Neural cell (in vitro differentiated cells): ENCODE results near the gene NT5DC4. TPM values are rescaled to one million over a fixed set of nuclear protein-coding genes. Genes with fewer than 3 reads are reported as not detected.
"Not testable (repeated sequence)": the region's sequence is repeated elsewhere in the genome, so short reads cannot be mapped to it uniquely, and the experiment has no call there.

Experiments used
- H2AFZ ChIP-seq: fragments of 200-600, 300-800 bp; sonication (generic), shearing (Covaris generic); 2 replicates; pipeline ENCODE4 v1.6.0; 2014; ENCODE audit warnings: low read depth, mild to moderate bottlenecking, antibody characterized with exemption, low read length, moderate library complexity
- H3F3A ChIP-seq: fragments of 200-600 bp; shearing (Covaris generic); 2 replicates; pipeline ENCODE4 v1.6.1; 2016; ENCODE audit warnings: mild to moderate bottlenecking, moderate library complexity, mixed read lengths, antibody characterized with exemption, low read length; ENCODE audit not compliant: insufficient read depth, poor library complexity, severe bottlenecking
- H3K27ac ChIP-seq: fragments of 200-600, 300-800 bp; sonication (generic), shearing (Covaris generic); 2 replicates; pipeline ENCODE4 v1.5.1; 2014; ENCODE audit warnings: mild to moderate bottlenecking, low read length, moderate library complexity
- H3K27me3 ChIP-seq: fragments of 300-800, 200-600 bp; sonication (generic), shearing (Covaris generic); 2 replicates; pipeline ENCODE4 v1.6.0; 2014; ENCODE audit warnings: mild to moderate bottlenecking, low read depth, low read length, moderate library complexity; ENCODE audit not compliant: insufficient read depth
- H3K36me3 ChIP-seq: fragments of 300-800, 200-600 bp; sonication (generic), shearing (Covaris generic); 2 replicates; pipeline ENCODE4 v1.5.1; 2014; ENCODE audit warnings: mild to moderate bottlenecking, antibody characterized with exemption, low read length, moderate library complexity; ENCODE audit not compliant: insufficient read depth
- H3K4me2 ChIP-seq: fragments of 300-800, 200-600 bp; sonication (generic), shearing (Covaris generic); 2 replicates; pipeline ENCODE4 v1.6.0; 2014; ENCODE audit warnings: mild to moderate bottlenecking, low read length
- H3K4me3 ChIP-seq: fragments of 300-800, 200-600 bp; sonication (generic), shearing (Covaris generic); 2 replicates; pipeline ENCODE4 v1.5.1; 2014; ENCODE audit warnings: mild to moderate bottlenecking, low read length, moderate library complexity
- H3K79me2 ChIP-seq: fragments of 200-600 bp; shearing (Covaris generic); replicated peaks from 2 replicates; pipeline ENCODE4 v1.6.0; 2014; ENCODE audit warnings: mild to moderate bottlenecking, low read length, moderate library complexity; ENCODE audit not compliant: insufficient read depth
- H3K9ac ChIP-seq: fragments of 300-800, 200-600 bp; sonication (generic), shearing (Covaris generic); 2 replicates; pipeline ENCODE4 v1.6.1; 2016; ENCODE audit warnings: mild to moderate bottlenecking, low read length, mixed read lengths
- H3K9me2 ChIP-seq: fragments of 200-600 bp; shearing (Covaris generic); 2 replicates; pipeline ENCODE4 v1.6.1; 2016; ENCODE audit warnings: mild to moderate bottlenecking, low read length, mixed read lengths; ENCODE audit not compliant: insufficient read depth
- H3K9me3 ChIP-seq: fragments of 200-600, 300-800 bp; sonication (generic), shearing (Covaris generic); 2 replicates; pipeline ENCODE4 v1.6.1; 2016; ENCODE audit warnings: mild to moderate bottlenecking, mixed run types, low read length, moderate library complexity, mixed read lengths
- H4K20me1 ChIP-seq: fragments of 200-600 bp; shearing (Covaris generic); 2 replicates; pipeline ENCODE4 v1.6.1; 2016; ENCODE audit warnings: mild to moderate bottlenecking, mixed run types; ENCODE audit not compliant: insufficient read depth
- EP300 ChIP-seq: fragments of 450-650 bp; conservative IDR thresholded peaks from 2 replicates; pipeline ENCODE4 v1.6.1; 2014; ENCODE audit warnings: antibody characterized with exemption, mild to moderate bottlenecking, moderate library complexity; ENCODE audit not compliant: poor library complexity, severe bottlenecking
- EZH2 ChIP-seq: fragments of 200-600, 300-800 bp; shearing (Covaris generic), sonication (generic); IDR thresholded peaks from 2 replicates; pipeline ENCODE4 v1.6.1; 2014; ENCODE audit warnings: antibody characterized with exemption, low read length, borderline replicate concordance, mild to moderate bottlenecking; ENCODE audit not compliant: insufficient read depth, poor library complexity, severe bottlenecking
- MXI1 ChIP-seq: fragments of 450-650 bp; conservative IDR thresholded peaks from 2 replicates; pipeline ENCODE4 v1.6.1; 2014; ENCODE audit warnings: antibody characterized with exemption, mild to moderate bottlenecking; ENCODE audit not compliant: poor library complexity, severe bottlenecking
- POLR2AphosphoS5 ChIP-seq: IDR thresholded peaks from 2 replicates; pipeline ENCODE4 v1.6.1; 2012
- RAD21 ChIP-seq: fragments of 450-650 bp; conservative IDR thresholded peaks from 2 replicates; pipeline ENCODE4 v1.6.1; 2014; ENCODE audit warnings: antibody characterized with exemption, mild to moderate bottlenecking, moderate library complexity
- REST ChIP-seq: IDR thresholded peaks from 2 replicates; pipeline ENCODE4 v1.6.1; 2012; ENCODE audit warnings: borderline replicate concordance
- SMC3 ChIP-seq: fragments of 450-650 bp; conservative IDR thresholded peaks from 2 replicates; pipeline ENCODE4 v1.6.1; 2014; ENCODE audit warnings: antibody characterized with exemption, mild to moderate bottlenecking, moderate library complexity; ENCODE audit not compliant: poor library complexity
- TAF1 ChIP-seq: IDR thresholded peaks from 2 replicates; pipeline ENCODE4 v1.6.1; 2012; ENCODE audit warnings: low read depth
- polyA plus RNA-seq: library from polyadenylated mRNA; depleted of rRNA; stranded (reverse); fragments of >200 nt; gene quantifications from 2 replicates; pipeline ENCODE4 v1.2.3, GENCODE V29; 2014
- TF ChIP-seq, protein P1 (sequence below): fragments of 450-650 bp; IDR thresholded peaks from 2 replicates; pipeline ENCODE4 v1.5.1; 2014; ENCODE audit warnings: antibody characterized with exemption, mild to moderate bottlenecking, moderate library complexity; ENCODE audit not compliant: poor library complexity, severe bottlenecking

Gene NT5DC4
- polyA plus RNA-seq, 1 donor from 2014 or later: not detected

DNA sequence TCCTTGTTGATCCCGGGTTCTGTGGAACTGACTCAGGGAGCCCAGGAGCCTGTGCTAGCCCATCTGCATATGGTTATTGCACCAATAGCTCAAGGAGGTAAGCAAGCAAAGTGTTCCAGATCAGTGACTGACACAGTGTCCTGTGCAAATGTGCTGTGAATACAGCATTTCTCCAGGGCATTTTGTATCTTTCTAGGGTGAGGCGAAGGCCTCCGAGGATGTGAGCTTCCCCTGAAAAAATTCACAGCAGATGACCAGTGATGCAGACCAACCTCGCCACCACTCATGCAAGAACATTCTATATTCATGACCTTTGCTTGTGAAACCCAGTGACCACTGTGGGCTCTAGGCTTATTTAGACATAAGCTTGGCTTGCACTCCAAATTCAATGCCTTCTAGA, 15.2 kb upstream of the NT5DC4 start:
- H3K9ac ChIP-seq: no peak overlapping the region
- no peaks in the 10 kb centered on the region for H4K20me1 ChIP-seq
- no peak overlapping the region for H3K4me3 ChIP-seq
- no peaks in the 10 kb centered on the region for H3K9me2 ChIP-seq
- no peaks in the 10 kb centered on the region for H3K9me3 ChIP-seq
- H3F3A ChIP-seq: no peaks in the 10 kb centered on the region
- TF ChIP-seq MXI1 (no peak), REST (no peak), EP300 (no peak), RAD21 (no peak), TAF1 (no peak)
- no peaks in the 10 kb centered on the region for H3K36me3 ChIP-seq
- H3K79me2 ChIP-seq: no peaks in the 10 kb centered on the region
- no peak overlapping the region for H3K27ac ChIP-seq
- no peak overlapping the region for H2AFZ ChIP-seq
- H3K27me3 ChIP-seq: no peaks in the 10 kb centered on the region
- no peak overlapping the region for H3K4me2 ChIP-seq

DNA sequence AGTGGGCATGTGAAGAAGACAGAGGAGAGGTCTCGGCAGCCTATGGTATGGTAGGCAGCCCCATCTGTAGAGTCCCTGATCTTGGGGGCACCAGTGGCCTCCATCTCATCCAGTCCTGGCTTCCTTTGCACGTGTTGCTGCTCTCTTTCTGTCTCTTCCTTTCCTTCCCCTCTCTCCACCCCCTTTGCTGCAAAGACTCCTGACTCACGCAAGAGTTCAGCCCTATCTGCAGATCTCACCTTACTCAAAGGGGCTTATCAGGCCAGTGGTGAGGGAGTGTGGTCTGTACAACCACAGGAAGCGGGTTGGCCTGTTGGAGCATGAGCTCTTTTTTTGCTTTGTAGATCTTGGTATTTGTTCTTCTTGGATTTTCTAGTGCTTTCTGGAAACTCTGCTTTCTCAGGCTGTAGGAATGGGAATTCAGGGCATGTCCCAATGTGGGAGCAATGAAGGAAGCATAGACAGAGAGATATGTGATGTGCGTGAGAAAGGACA, 14.6 kb upstream of the NT5DC4 start:
- Histone ChIP-seq H3K79me2 (no peaks in the 10 kb centered on the region), H3F3A (no peaks in the 10 kb centered on the region), H2AFZ (no peak overlapping the region), H3K27ac (no peak overlapping the region), H3K27me3 (no peaks in the 10 kb centered on the region), H3K9ac (no peak overlapping the region), H3K4me3 (no peak overlapping the region), H3K4me2 (no peak overlapping the region), H3K9me3 (no peaks in the 10 kb centered on the region), H3K9me2 (no peaks in the 10 kb centered on the region), H4K20me1 (no peaks in the 10 kb centered on the region), H3K36me3 (no peaks in the 10 kb centered on the region)
- TF ChIP-seq MXI1 (no peak), SMC3 (no peak), EP300 (no peak), RAD21 (no peak), POLR2AphosphoS5 (no peak), REST (no peak), EZH2 (no peak), TAF1 (no peak)
- TF ChIP-seq, protein P1, sequence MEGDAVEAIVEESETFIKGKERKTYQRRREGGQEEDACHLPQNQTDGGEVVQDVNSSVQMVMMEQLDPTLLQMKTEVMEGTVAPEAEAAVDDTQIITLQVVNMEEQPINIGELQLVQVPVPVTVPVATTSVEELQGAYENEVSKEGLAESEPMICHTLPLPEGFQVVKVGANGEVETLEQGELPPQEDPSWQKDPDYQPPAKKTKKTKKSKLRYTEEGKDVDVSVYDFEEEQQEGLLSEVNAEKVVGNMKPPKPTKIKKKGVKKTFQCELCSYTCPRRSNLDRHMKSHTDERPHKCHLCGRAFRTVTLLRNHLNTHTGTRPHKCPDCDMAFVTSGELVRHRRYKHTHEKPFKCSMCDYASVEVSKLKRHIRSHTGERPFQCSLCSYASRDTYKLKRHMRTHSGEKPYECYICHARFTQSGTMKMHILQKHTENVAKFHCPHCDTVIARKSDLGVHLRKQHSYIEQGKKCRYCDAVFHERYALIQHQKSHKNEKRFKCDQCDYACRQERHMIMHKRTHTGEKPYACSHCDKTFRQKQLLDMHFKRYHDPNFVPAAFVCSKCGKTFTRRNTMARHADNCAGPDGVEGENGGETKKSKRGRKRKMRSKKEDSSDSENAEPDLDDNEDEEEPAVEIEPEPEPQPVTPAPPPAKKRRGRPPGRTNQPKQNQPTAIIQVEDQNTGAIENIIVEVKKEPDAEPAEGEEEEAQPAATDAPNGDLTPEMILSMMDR: no peak

DNA sequence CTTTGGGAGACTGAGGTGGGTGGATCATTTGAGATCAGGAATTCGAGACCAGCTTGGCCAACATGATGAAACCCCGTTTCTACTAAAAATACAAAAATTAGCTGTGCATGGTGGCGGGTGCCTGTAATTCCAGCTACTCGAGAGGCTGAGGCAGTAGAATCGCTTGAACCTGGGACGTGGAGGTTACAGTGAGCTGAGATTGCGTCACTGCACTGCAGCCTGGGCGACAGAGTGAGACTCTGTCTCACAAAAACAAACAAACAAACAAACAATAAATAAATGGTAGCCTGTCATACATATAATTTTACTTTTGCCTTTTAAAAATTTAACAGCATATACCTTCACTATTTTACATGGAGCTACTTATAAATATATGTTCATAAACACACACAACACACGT, 13.9 kb upstream of the NT5DC4 start:
- H3K27ac ChIP-seq, H3F3A ChIP-seq, H2AFZ ChIP-seq, H3K27me3 ChIP-seq, H4K20me1 ChIP-seq, H3K9ac ChIP-seq, H3K9me2 ChIP-seq, H3K36me3 ChIP-seq, H3K4me3 ChIP-seq, H3K4me2 ChIP-seq, H3K79me2 ChIP-seq, H3K9me3 ChIP-seq: not testable (repeated sequence)
